HEK293T (cell line): ENCODE results near the gene ATIC.

Experiments used
- ELF4 ChIP-seq: fragments of 450-650 bp; IDR thresholded peaks from 2 replicates; pipeline ENCODE4 v1.6.1; 2017; ENCODE audit warnings: antibody characterized with exemption
- FOXK2 ChIP-seq: fragments of 450-650 bp; IDR thresholded peaks from 2 replicates; pipeline ENCODE4 v1.6.1; 2016; ENCODE audit warnings: mild to moderate bottlenecking
- FOXM1 ChIP-seq: fragments of 450-650 bp; IDR thresholded peaks from 2 replicates; pipeline ENCODE4 v1.6.1; 2017; ENCODE audit warnings: mild to moderate bottlenecking, borderline replicate concordance
- PKNOX1 ChIP-seq: fragments of 450-650 bp; IDR thresholded peaks from 2 replicates; pipeline ENCODE4 v1.6.1; 2016
- SP1 ChIP-seq: fragments of 450-650 bp; IDR thresholded peaks from 2 replicates; pipeline ENCODE4 v1.6.1; 2017
- ZNF384 ChIP-seq: fragments of 450-650 bp; IDR thresholded peaks from 2 replicates; pipeline ENCODE4 v1.6.1; 2016

- TF ChIP-seq SP1 = no peak
- no peak for TF ChIP-seq ZNF384
- TF ChIP-seq PKNOX1 = no peak
- no peak for TF ChIP-seq FOXK2
- TF ChIP-seq ELF4 = no peak
- no peak for TF ChIP-seq FOXM1
Observed at GRCh38 chr2:215372968-215373649, 61.2 kb downstream of the ATIC start.
